ENCODE data around the gene P2RX7. TPM values are rescaled to one million over a fixed set of nuclear protein-coding genes. Genes with fewer than 3 reads are reported as not detected.

The P2RX7 gene
- total RNA-seq, 2 experiments from 2014 or later = 0.13 to 0.48 TPM

DNA sequence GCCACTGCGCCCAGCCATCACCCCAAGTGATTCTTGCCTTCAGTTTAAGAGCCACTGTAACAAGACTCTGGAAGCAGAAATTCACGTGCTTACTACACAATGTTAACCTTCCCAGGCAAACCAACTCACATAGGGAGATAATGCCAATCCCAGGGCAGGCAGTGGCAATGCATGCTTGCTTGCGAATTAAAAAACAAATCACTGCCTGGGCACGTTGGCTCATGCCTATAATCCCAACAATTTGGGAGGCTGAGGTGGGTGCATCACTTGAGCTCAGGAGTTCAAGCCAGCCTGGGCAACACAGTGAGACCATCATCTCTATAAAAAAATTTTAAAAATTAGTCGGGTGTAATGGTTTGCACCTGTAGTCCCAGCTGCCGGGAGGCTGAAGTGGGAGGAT, 39.5 kb downstream of the P2RX7 start:
- no peak overlapping the region for H3K4me2 ChIP-seq (ENCODE audit: low read length)
- H3K36me3 ChIP-seq (ENCODE audit: insufficient read depth, low read length) = no peaks in the 10 kb centered on the region
- no peak for DNase-seq (ENCODE audit: low spot score)
- intact Hi-C loops (cut with micrococcal nuclease; ENCODE audit: unreplicated experiment) = no loop called here
- H2AFZ ChIP-seq (ENCODE audit: low read length) = no peak overlapping the region
- no TSS peak for BruUV-seq (replicated peaks)
- no peak overlapping the region for H3K4me3 ChIP-seq (ENCODE audit: low read depth, low read length, poor library complexity, severe bottlenecking)
- H3K9me3 ChIP-seq (ENCODE audit: low read length) = no peaks in the 10 kb centered on the region
- H3K79me2 ChIP-seq (ENCODE audit: insufficient read depth, low read depth, low read length) = no peaks in the 10 kb centered on the region
- TF ChIP-seq, protein P1, sequence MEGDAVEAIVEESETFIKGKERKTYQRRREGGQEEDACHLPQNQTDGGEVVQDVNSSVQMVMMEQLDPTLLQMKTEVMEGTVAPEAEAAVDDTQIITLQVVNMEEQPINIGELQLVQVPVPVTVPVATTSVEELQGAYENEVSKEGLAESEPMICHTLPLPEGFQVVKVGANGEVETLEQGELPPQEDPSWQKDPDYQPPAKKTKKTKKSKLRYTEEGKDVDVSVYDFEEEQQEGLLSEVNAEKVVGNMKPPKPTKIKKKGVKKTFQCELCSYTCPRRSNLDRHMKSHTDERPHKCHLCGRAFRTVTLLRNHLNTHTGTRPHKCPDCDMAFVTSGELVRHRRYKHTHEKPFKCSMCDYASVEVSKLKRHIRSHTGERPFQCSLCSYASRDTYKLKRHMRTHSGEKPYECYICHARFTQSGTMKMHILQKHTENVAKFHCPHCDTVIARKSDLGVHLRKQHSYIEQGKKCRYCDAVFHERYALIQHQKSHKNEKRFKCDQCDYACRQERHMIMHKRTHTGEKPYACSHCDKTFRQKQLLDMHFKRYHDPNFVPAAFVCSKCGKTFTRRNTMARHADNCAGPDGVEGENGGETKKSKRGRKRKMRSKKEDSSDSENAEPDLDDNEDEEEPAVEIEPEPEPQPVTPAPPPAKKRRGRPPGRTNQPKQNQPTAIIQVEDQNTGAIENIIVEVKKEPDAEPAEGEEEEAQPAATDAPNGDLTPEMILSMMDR (conservative IDR thresholded peaks at IDR 0.05; ENCODE audit: low read length) = no peak
- no peak for TF ChIP-seq EZH2phosphoT487 (IDR thresholded peaks at IDR 0.05; ENCODE audit: borderline replicate concordance, low read depth, low read length)
- no peaks in the 10 kb centered on the region for H3K9me2 ChIP-seq (ENCODE audit: insufficient read depth, low read length)
- ChIA-PET CTCF (ENCODE audit: unreplicated experiment) (no interaction called here), POLR2A (interaction anchor here (0.6 kb wide), 1 partner anchor 147 kb away, joined by 3 read pairs; no protein-coding TSS in a partner anchor)
- no peaks in the 10 kb centered on the region for H4K20me1 ChIP-seq (ENCODE audit: insufficient read depth, low read length)
- H3K4me1 ChIP-seq (ENCODE audit: insufficient read depth, low read length, poor library complexity, severe bottlenecking) = peaks cover 23% of the 10 kb centered on the region
- no peak overlapping the region for H3K27ac ChIP-seq (ENCODE audit: low read depth, low read length, poor library complexity, severe bottlenecking)

DNA sequence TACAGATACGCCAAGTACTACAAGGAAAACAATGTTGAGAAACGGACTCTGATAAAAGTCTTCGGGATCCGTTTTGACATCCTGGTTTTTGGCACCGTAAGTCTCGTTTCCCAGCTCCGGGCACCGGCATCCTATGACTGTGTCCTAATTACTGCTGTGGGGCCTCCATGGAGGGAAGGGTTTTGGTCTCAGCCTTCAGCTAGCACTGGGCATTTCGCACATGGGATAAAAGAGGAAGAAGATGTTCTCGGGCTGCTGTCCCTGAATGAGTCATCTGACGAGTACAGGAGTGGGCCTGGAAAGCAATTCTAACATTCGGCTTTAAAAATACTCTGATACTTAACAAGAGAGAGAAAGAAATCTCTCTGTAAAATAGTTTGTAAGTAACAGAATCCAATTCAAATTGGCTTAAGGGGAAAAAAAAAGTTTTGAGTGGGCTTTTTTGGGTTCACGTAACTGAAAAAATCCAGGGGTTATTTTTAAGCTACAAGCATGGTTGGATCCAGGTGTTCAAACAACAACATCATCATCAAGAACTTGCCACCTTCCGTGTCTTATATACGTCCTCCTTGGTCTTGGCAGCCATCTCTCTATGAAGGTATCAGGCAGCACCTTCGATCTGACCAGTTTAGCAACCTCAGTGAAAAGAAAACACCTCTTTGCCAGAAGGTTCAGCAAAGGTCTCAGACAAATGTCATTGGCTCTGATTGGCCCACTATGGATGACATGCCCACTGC, 42.9 kb downstream of the P2RX7 start:
- no peak overlapping the region for H3K27ac ChIP-seq (ENCODE audit: low read depth, low read length, poor library complexity, severe bottlenecking)
- H3K4me1 ChIP-seq (ENCODE audit: insufficient read depth, low read length, poor library complexity, severe bottlenecking) = peaks cover 23% of the 10 kb centered on the region
- H2AFZ ChIP-seq (ENCODE audit: low read length) = peak overlapping the region; percentile 70
- intact Hi-C loops (cut with micrococcal nuclease; ENCODE audit: unreplicated experiment) = no loop called here
- H3K4me2 ChIP-seq (ENCODE audit: low read length) = peak overlapping the region; percentile 52
- no TSS peak for BruUV-seq (replicated peaks)
- H3K9me3 ChIP-seq (ENCODE audit: low read length) = no peaks in the 10 kb centered on the region
- no peaks in the 10 kb centered on the region for H3K36me3 ChIP-seq (ENCODE audit: insufficient read depth, low read length)
- H3K79me2 ChIP-seq (ENCODE audit: insufficient read depth, low read depth, low read length) = no peaks in the 10 kb centered on the region
- peak; percentile 48 for DNase-seq (ENCODE audit: low spot score)
- no peaks in the 10 kb centered on the region for H4K20me1 ChIP-seq (ENCODE audit: insufficient read depth, low read length)
- ChIA-PET POLR2A (no interaction called here), CTCF (ENCODE audit: unreplicated experiment) (no interaction called here)
- TF ChIP-seq, protein P1 (conservative IDR thresholded peaks at IDR 0.05; ENCODE audit: low read length) = no peak
- TF ChIP-seq EZH2phosphoT487 (IDR thresholded peaks at IDR 0.05; ENCODE audit: borderline replicate concordance, low read depth, low read length) = no peak
- H3K4me3 ChIP-seq (ENCODE audit: low read depth, low read length, poor library complexity, severe bottlenecking) = no peak overlapping the region
- H3K9me2 ChIP-seq (ENCODE audit: insufficient read depth, low read length) = no peaks in the 10 kb centered on the region

- H3K36me3 ChIP-seq (ENCODE audit: insufficient read depth, low read length) = no peaks in the 10 kb centered on the region
- no peak overlapping the region for H3K27ac ChIP-seq (ENCODE audit: low read depth, low read length, poor library complexity, severe bottlenecking)
- H3K79me2 ChIP-seq (ENCODE audit: insufficient read depth, low read depth, low read length) = no peaks in the 10 kb centered on the region
- TF ChIP-seq EZH2phosphoT487 (IDR thresholded peaks at IDR 0.05; ENCODE audit: borderline replicate concordance, low read depth, low read length) = no peak
- TF ChIP-seq, protein P1 (conservative IDR thresholded peaks at IDR 0.05; ENCODE audit: low read length) = no peak
- H3K4me2 ChIP-seq (ENCODE audit: low read length) = no peak overlapping the region
- H3K9me3 ChIP-seq (ENCODE audit: low read length) = no peaks in the 10 kb centered on the region
- no peak overlapping the region for H2AFZ ChIP-seq (ENCODE audit: low read length)
- H3K9me2 ChIP-seq (ENCODE audit: insufficient read depth, low read length) = no peaks in the 10 kb centered on the region
- H3K4me3 ChIP-seq (ENCODE audit: low read depth, low read length, poor library complexity, severe bottlenecking) = no peak overlapping the region
- DNase-seq (ENCODE audit: low spot score) = no peak
- H3K4me1 ChIP-seq (ENCODE audit: insufficient read depth, low read length, poor library complexity, severe bottlenecking) = peaks cover 23% of the 10 kb centered on the region
- intact Hi-C loops (cut with micrococcal nuclease; ENCODE audit: unreplicated experiment) = no loop called here
- H4K20me1 ChIP-seq (ENCODE audit: insufficient read depth, low read length) = no peaks in the 10 kb centered on the region
- ChIA-PET POLR2A (no interaction called here), CTCF (ENCODE audit: unreplicated experiment) (no interaction called here)
- BruUV-seq (replicated peaks) = no TSS peak
These were observed 44.3 kb downstream of the P2RX7 start for GRCh38 chr12:121176826-121177529.
